Retinal pigment epithelial cell (primary cell): ENCODE data around the gene PROKR2.

Experiments
- DNase-seq: peaks from one replicate; pipeline ENCODE4 v3.0.0-alpha.2; 2010; ENCODE audit warnings: low read depth
- H3K4me3 ChIP-seq: 2 replicates; pipeline ENCODE4 v1.5.1; 2011; ENCODE audit warnings: mild to moderate bottlenecking, low read length, control low read depth, moderate library complexity
- TF ChIP-seq, protein P1 (sequence below): conservative IDR thresholded peaks from 2 replicates; pipeline ENCODE4 v1.5.1; 2011; ENCODE audit warnings: low read depth, low read length, control low read depth, inconsistent platforms

The PROKR2 gene

DNA sequence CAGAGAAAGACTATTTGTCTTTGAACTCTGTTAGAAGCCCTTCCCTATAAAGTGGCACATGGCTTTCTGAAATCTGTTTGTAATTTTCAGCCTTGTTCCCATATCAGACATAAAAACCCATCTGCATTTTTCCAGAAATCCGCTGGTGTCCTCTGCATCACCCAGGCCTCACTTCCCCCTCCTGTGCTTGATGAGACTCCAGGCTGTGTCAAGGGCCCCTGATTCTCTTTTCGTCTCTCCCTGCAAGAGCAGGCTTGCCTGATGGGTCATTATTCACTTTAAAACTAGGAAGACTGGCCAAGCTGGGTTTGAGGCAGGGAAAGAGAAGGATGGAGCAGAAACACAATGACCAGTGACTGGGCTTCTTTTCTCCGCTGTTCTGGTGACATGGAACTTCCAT, 10.6 kb upstream of the PROKR2 start:
- H3K4me3 ChIP-seq, result no peak overlapping the region
- TF ChIP-seq, protein P1, sequence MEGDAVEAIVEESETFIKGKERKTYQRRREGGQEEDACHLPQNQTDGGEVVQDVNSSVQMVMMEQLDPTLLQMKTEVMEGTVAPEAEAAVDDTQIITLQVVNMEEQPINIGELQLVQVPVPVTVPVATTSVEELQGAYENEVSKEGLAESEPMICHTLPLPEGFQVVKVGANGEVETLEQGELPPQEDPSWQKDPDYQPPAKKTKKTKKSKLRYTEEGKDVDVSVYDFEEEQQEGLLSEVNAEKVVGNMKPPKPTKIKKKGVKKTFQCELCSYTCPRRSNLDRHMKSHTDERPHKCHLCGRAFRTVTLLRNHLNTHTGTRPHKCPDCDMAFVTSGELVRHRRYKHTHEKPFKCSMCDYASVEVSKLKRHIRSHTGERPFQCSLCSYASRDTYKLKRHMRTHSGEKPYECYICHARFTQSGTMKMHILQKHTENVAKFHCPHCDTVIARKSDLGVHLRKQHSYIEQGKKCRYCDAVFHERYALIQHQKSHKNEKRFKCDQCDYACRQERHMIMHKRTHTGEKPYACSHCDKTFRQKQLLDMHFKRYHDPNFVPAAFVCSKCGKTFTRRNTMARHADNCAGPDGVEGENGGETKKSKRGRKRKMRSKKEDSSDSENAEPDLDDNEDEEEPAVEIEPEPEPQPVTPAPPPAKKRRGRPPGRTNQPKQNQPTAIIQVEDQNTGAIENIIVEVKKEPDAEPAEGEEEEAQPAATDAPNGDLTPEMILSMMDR, result no peak
- no peak for DNase-seq

DNA sequence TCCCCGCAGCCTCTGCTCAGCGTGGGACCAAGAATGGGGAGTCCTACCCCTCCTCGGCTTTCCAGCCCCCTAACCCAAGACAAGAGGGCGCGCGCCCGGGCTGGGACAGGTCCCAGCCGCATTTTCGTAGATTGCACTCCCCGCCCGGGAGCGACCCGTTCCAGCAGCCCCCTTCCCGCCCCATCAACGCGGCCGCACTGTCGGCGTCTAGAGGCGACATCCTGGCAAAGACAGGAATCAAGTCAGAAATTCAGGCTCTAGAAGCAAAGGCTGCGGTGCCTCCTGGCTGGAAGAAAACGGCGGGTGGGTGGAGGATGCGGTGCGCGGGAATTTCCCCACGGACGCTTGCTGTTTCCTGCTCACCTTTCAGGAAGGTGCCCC, 957 bp downstream of the PROKR2 start:
- TF ChIP-seq, protein P1, result no peak
- no peak for DNase-seq
- H3K4me3 ChIP-seq, result no peak overlapping the region

DNA sequence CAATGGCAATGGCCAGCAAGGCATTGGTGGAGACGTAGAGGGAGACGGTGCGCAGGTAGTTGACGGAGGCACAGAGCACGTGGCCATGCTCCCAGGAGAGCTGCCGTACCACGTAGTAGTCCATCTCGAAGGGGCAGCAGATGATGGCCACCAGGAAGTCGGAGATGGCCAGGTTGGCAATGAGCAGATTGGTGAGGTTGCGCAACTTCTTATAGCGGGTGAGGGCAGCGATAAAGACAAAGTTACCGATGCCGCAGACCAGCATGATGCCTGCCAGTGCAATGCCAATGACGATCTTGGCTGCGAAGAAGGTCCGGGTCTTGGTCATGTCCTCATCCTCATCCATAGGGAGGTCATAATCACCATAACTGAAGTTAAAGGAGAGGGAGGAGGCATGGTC, 2.8 kb downstream of the PROKR2 start:
- no peak overlapping the region for H3K4me3 ChIP-seq
- no peak for DNase-seq
- TF ChIP-seq, protein P1, result no peak

DNA sequence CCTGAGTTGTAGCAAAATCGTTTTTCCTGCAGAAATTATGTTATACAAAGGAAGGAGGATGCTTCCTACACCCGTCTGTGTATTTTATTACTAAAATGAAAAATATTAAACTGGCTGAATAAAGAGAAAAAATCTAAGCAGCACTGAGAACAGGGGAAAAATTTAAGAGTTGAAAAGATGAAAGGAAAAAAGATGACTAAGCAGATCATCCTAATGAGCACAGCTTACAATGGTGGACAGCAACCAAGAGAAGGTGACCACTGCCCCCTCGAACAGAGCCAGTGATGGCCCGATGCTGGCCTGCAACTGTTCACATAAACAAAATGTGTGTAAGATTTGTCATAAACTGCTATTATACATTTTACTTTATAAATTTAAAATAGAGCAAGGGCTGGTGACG, 4.2 kb downstream of the PROKR2 start:
- no peak for DNase-seq
- TF ChIP-seq, protein P1, result no peak
- no peak overlapping the region for H3K4me3 ChIP-seq

DNA sequence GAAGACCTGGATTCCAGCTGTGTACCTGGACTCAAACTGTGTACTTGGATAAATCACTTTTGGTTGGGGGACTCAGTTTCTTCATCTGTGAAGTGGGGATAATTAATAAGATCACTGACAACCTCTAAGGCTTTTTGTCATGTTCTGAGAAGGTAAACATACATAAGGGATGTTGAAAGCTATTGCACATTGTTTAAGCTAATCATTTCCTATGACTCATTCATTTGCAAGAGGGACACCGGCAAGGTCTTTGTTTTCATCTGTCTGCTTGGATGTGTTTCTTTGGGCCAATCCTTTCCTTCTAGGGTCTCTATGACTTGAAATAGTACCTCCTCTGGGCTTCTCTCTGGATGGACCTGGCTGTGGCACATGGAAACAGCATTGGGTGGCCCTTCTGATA, 6.8 kb downstream of the PROKR2 start:
- no peak for DNase-seq
- TF ChIP-seq, protein P1, result no peak
- H3K4me3 ChIP-seq, result no peak overlapping the region

DNA sequence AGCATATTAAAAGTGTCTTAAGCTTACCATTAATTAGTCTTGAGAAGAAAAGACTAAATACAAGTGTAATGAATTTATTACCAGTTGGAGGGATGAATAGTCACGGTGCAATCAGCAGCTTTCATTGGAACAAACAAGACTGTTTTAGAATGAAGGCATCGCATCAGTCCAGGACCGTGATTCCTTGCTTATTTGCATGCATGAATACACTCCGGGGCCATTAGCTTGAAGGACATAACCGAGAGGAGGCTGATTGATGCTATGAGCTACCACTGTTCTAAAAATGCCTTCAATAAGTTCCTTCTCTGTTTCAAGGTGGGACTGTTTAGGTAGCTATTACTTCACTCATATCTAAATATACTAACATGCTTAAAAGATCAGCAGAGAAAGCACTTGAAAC, 17.9 kb downstream of the PROKR2 start:
- H3K4me3 ChIP-seq, result no peak overlapping the region
- TF ChIP-seq, protein P1, result no peak
- no peak for DNase-seq

DNA sequence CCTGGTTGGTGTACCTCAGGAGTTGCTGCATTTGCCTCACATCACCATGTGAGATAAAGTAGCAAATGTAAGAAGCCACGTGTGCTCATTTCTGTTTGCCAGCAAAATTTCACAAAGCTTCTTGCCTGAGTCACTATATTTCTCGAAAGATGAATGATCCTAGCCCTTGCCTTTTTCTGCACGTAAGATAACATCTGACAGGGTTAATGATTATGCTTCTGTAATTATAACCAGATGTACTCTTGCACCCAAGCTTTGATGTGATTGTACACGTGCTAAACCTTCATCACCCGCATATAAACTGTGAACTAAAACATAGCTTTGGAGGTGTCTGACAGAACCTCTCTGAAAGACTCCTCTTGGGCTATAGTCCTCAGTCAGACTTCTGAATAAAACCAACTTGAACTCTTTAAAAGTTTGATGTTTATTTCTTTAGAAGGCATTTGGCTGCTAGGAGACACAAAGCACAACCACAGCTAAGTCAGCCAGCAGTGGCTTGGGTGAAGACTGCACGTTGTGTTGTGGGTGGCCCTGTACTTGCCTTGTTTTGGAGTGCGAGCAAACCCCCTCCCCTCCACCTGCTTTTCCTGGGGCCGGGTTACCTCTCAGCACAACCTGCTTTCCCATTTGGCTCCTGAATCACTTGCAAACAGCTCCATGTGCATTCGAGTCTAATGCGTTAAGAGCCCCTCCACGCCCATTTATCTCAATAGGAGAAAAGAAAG, 19.3 kb downstream of the PROKR2 start:
- DNase-seq, result no peak
- TF ChIP-seq, protein P1, result no peak

More for the DNA sequence above, 19.3 kb downstream of the PROKR2 start:
- no peak overlapping the region for H3K4me3 ChIP-seq
